Liver (tissue), 9 donors: ENCODE measurements around the gene GTPBP6. TPM values are rescaled to one million over a fixed set of nuclear protein-coding genes. Genes with fewer than 3 reads are reported as not detected.

Source experiments
- DNase-seq: peaks from one replicate; pipeline ENCODE4 v3.0.0-alpha.2; 2017; ENCODE audit warnings: low spot score
- H3K27ac ChIP-seq, 2 donors: one replicate each; pipeline ENCODE4 v1.7.0; 2013; ENCODE audit warnings: inconsistent platforms in 2 of 2, low read length in 2 of 2, control low read depth in 1 of 2, low read depth in 1 of 2, mild to moderate bottlenecking in 1 of 2
- H3K27me3 ChIP-seq, 4 donors: one replicate each; pipeline versions ENCODE4 v1.6.1 to v1.7.0; 2013; ENCODE audit warnings: low read length in 3 of 4, inconsistent platforms in 1 of 4, mild to moderate bottlenecking in 1 of 4, moderate library complexity in 1 of 4; ENCODE audit not compliant: control insufficient read depth in 4 of 4, insufficient read depth in 4 of 4
- H3K36me3 ChIP-seq, 4 donors: one replicate each; pipeline versions ENCODE4 v1.6.1 to v1.7.0; 2013; ENCODE audit warnings: low read length in 3 of 4, mild to moderate bottlenecking in 3 of 4, low read depth in 1 of 4, moderate library complexity in 1 of 4; ENCODE audit not compliant: control insufficient read depth in 4 of 4, insufficient read depth in 3 of 4
- H3K4me1 ChIP-seq, 4 donors: one replicate each; pipeline versions ENCODE4 v1.6.1 to v1.7.0; 2013; ENCODE audit warnings: low read length in 3 of 4, mild to moderate bottlenecking in 3 of 4, moderate library complexity in 1 of 4; ENCODE audit not compliant: control insufficient read depth in 4 of 4, insufficient read depth in 4 of 4
- H3K4me3 ChIP-seq, 3 donors: one replicate each; pipeline versions ENCODE4 v1.6.1 to v1.7.0; 2013; ENCODE audit warnings: low read length in 3 of 3, control low read depth in 1 of 3, low read depth in 1 of 3, mild to moderate bottlenecking in 1 of 3
- H3K9ac ChIP-seq, 2 donors: one replicate each; pipeline ENCODE4 v1.7.0; 2013; ENCODE audit warnings: low read length in 2 of 2, mild to moderate bottlenecking in 2 of 2, moderate library complexity in 2 of 2, control low read depth in 1 of 2, low read depth in 1 of 2
- H3K9me3 ChIP-seq, 4 donors: one replicate each; pipeline versions ENCODE4 v1.6.1 to v1.7.0; 2013; ENCODE audit warnings: low read length in 3 of 4; ENCODE audit not compliant: control insufficient read depth in 4 of 4
- ATF3 ChIP-seq: IDR thresholded peaks from 2 replicates; pipeline ENCODE4 v1.6.1; 2016; ENCODE audit warnings: antibody characterized with exemption
- CTCF ChIP-seq: fragments of 150-350 bp; IDR thresholded peaks from 2 replicates; pipeline ENCODE4 v1.5.1; 2017; ENCODE audit warnings: improper control_type of control experiment, low read depth, low read length; ENCODE audit not compliant: missing input control
- EGR1 ChIP-seq, 2 donors: IDR thresholded peaks; 2 replicates each; pipeline ENCODE4 v1.6.1; 2016 to 2018; ENCODE audit warnings: antibody characterized with exemption in 2 of 2, low read depth in 2 of 2
- FOXA2 ChIP-seq: IDR thresholded peaks from 2 replicates; pipeline ENCODE4 v1.6.1; 2016; ENCODE audit warnings: antibody characterized with exemption
- GABPA ChIP-seq, 2 donors: IDR thresholded peaks in 1 of 2; conservative IDR thresholded peaks in 1 of 2; 2 replicates each; pipeline ENCODE4 v1.6.1; 2016; ENCODE audit warnings: antibody characterized with exemption in 2 of 2, mild to moderate bottlenecking in 1 of 2, moderate library complexity in 1 of 2
- HNF4A ChIP-seq, 2 donors: conservative IDR thresholded peaks; 2 replicates each; pipeline ENCODE4 v1.6.1; 2016; ENCODE audit warnings: antibody characterized with exemption in 2 of 2, mild to moderate bottlenecking in 2 of 2
- HNF4G ChIP-seq: IDR thresholded peaks from 2 replicates; pipeline ENCODE4 v1.6.1; 2016; ENCODE audit warnings: antibody characterized with exemption
- JUND ChIP-seq, 2 donors: IDR thresholded peaks; 2 replicates each; pipeline ENCODE4 v1.6.1; 2016; ENCODE audit warnings: antibody characterized with exemption in 2 of 2
- MAX ChIP-seq: IDR thresholded peaks from 2 replicates; pipeline ENCODE4 v1.6.1; 2016; ENCODE audit warnings: antibody characterized with exemption
- NR2F2 ChIP-seq: IDR thresholded peaks from 2 replicates; pipeline ENCODE4 v1.6.1; 2016; ENCODE audit warnings: antibody characterized with exemption
- RAD21 ChIP-seq, 2 donors: IDR thresholded peaks; 2 replicates each; pipeline ENCODE4 v1.6.1; 2016; ENCODE audit warnings: antibody characterized with exemption in 2 of 2, mild to moderate bottlenecking in 2 of 2
- REST ChIP-seq: IDR thresholded peaks from 2 replicates; pipeline ENCODE4 v1.6.1; 2016; ENCODE audit warnings: antibody characterized with exemption, mild to moderate bottlenecking
- RXRA ChIP-seq, 2 donors: IDR thresholded peaks; 2 replicates each; pipeline ENCODE4 v1.6.1; 2017 to 2018; ENCODE audit warnings: antibody characterized with exemption in 2 of 2, mild to moderate bottlenecking in 1 of 2
- SP1 ChIP-seq: IDR thresholded peaks from 2 replicates; pipeline ENCODE4 v1.6.1; 2018; ENCODE audit warnings: antibody characterized with exemption, mild to moderate bottlenecking
- TAF1 ChIP-seq: conservative IDR thresholded peaks from 2 replicates; pipeline ENCODE4 v1.6.1; 2016; ENCODE audit warnings: antibody characterized with exemption, mild to moderate bottlenecking
- YY1 ChIP-seq: IDR thresholded peaks from 2 replicates; pipeline ENCODE4 v1.6.1; 2016; ENCODE audit warnings: antibody characterized with exemption, mild to moderate bottlenecking
- ZBTB33 ChIP-seq: IDR thresholded peaks from 2 replicates; pipeline ENCODE4 v1.6.1; 2016; ENCODE audit warnings: antibody characterized with exemption
- WGBS: extraction: QIAGEN DNeasy Blood & Tissue Kit; methylation state at CpG from one replicate; pipeline ENCODE4 v1.1.7; 2013; 5-methylcytosine and 5-hydroxymethylcytosine counted together
- polyA plus RNA-seq, 2 donors: library from polyadenylated mRNA; stranded (reverse) in 1 of 2; unstranded in 1 of 2; fragments of 200-250 nt in 1 of 2; fragments of >200 nt in 1 of 2; fragmentation: Nextera tagmentation in 1 of 2; extraction: Ambion mirVana in 1 of 2; gene quantifications; one replicate each; pipeline versions ENCODE4 v1.2.1 to v1.2.3, GENCODE V29; 2013 to 2015
- total RNA-seq, 2 donors: library from RNA; depleted of rRNA; stranded (reverse); fragments of >200 nt; gene quantifications; one replicate each; pipeline ENCODE4 v1.2.3, GENCODE V29; 2014
- donor health status: healthy.
- donor health status: healthy.
- donor health status: healthy.
- donor health status: healthy.
- donor health status: healthy.

The GTPBP6 gene
- total and polyA plus RNA-seq, 4 donors = 11.3 to 29.2 (median 16.6) TPM

GRCh38 chrX:355329-356050 is 36.9 kb upstream of the GTPBP6 start:
- H3K4me1 ChIP-seq = no peaks in the 10 kb centered on the region
- no peak overlapping the region for H3K27ac ChIP-seq
- no peak overlapping the region for H3K9ac ChIP-seq
- WGBS = 97% methylated on average over 35 of the region's 35 CpGs
- H3K36me3 ChIP-seq = peaks cover 0 to 12% (median 5%) of the 10 kb centered on the region in 4 donors
- H3K27me3 ChIP-seq = no peaks in the 10 kb centered on the region
- H3K9me3 ChIP-seq = peaks cover 0 to 4% (median 1%) of the 10 kb centered on the region in 4 donors
- H3K4me3 ChIP-seq = no peak overlapping the region
- no peak for TF ChIP-seq REST
- no peak for TF ChIP-seq NR2F2
- no peak for TF ChIP-seq SP1
- no peak for TF ChIP-seq RAD21 (IDR thresholded peaks at IDR 0.05)
- no peak for TF ChIP-seq RXRA (IDR thresholded peaks at IDR 0.05)
- TF ChIP-seq FOXA2 = no peak
- TF ChIP-seq YY1 = no peak
- no peak for TF ChIP-seq HNF4G
- TF ChIP-seq ZBTB33 = no peak
- no peak for TF ChIP-seq HNF4A (conservative IDR thresholded peaks at IDR 0.05)
- TF ChIP-seq ATF3 = no peak
- TF ChIP-seq EGR1 (IDR thresholded peaks at IDR 0.05; ENCODE audit: low read depth in 2 of 2) = no peak
- no peak for TF ChIP-seq GABPA (IDR thresholded peaks at IDR 0.05 in 1 of 2, conservative IDR thresholded peaks at IDR 0.05 in 1 of 2)
- DNase-seq = no peak

GRCh38 chrX:353566-354535 is 35.3 kb upstream of the GTPBP6 start:
- Histone ChIP-seq H3K4me3 (no peak overlapping the region), H3K27ac (no peak overlapping the region), H3K4me1 (no peaks in the 10 kb centered on the region), H3K9ac (no peak overlapping the region), H3K9me3 (no peaks in the 10 kb centered on the region), H3K27me3 (no peaks in the 10 kb centered on the region), H3K36me3 (peaks cover 0 to 3% (median 1%) of the 10 kb centered on the region in 4 donors)
- 97% methylated on average over 39 of the region's 39 CpGs for WGBS
- no peak for DNase-seq
- TF ChIP-seq REST (no peak), TAF1 (no peak), HNF4A (conservative IDR thresholded peaks at IDR 0.05) (no peak), FOXA2 (no peak), MAX (no peak), RXRA (IDR thresholded peaks at IDR 0.05) (no peak), JUND (IDR thresholded peaks at IDR 0.05) (no peak), GABPA (IDR thresholded peaks at IDR 0.05 in 1 of 2, conservative IDR thresholded peaks at IDR 0.05 in 1 of 2) (no peak), ATF3 (no peak), YY1 (no peak), CTCF (no peak), NR2F2 (no peak), EGR1 (IDR thresholded peaks at IDR 0.05; ENCODE audit: low read depth in 2 of 2) (no peak)
